NCI-H510A treated with DMSO at 0.1 percent for 48 hours (cell line): ENCODE measurements around the gene TUBG2.
A peak's percentile ranks its signal among the peaks of the same experiment; 100 is the strongest.
"Not testable (repeated sequence)": the region's sequence is repeated elsewhere in the genome, so short reads cannot be mapped to it uniquely, and the experiment has no call there.

Experiments
- DNase-seq: peaks from one replicate; lab custom pipeline; 2025; lab: John Stamatoyannopoulos, UW

TUBG2 gene

GRCh38 chr17:42655528-42655927 is 3.6 kb upstream of the TUBG2 start:
- no peak for DNase-seq

GRCh38 chr17:42657824-42658588 is 1.1 kb upstream of the TUBG2 start:
- DNase-seq: no peak

DNA sequence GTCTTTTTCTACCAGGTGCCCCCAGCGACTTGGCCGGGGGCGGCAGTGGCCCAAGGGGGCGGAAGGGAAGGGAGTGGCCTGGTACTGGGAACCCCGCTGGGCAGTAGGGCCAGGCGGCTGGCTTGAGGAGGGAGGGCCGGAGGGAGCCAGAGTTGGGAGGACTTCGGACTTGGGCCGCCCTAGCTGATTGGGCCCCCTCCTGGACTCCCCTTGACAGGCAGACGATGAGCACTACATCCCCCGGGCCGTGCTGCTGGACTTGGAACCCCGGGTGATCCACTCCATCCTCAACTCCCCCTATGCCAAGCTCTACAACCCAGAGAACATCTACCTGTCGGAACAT is 819 bp downstream of the TUBG2 start:
- DNase-seq: not testable (repeated sequence)

GRCh38 chr17:42660692-42661345 is 1.7 kb downstream of the TUBG2 start:
- DNase-seq: no peak

GRCh38 chr17:42665581-42666001 is 6.5 kb downstream of the TUBG2 start:
- no peak for DNase-seq

- not testable (repeated sequence) for DNase-seq
These were observed 7.0 kb downstream of the TUBG2 start for GRCh38 chr17:42666126-42666525.

DNA sequence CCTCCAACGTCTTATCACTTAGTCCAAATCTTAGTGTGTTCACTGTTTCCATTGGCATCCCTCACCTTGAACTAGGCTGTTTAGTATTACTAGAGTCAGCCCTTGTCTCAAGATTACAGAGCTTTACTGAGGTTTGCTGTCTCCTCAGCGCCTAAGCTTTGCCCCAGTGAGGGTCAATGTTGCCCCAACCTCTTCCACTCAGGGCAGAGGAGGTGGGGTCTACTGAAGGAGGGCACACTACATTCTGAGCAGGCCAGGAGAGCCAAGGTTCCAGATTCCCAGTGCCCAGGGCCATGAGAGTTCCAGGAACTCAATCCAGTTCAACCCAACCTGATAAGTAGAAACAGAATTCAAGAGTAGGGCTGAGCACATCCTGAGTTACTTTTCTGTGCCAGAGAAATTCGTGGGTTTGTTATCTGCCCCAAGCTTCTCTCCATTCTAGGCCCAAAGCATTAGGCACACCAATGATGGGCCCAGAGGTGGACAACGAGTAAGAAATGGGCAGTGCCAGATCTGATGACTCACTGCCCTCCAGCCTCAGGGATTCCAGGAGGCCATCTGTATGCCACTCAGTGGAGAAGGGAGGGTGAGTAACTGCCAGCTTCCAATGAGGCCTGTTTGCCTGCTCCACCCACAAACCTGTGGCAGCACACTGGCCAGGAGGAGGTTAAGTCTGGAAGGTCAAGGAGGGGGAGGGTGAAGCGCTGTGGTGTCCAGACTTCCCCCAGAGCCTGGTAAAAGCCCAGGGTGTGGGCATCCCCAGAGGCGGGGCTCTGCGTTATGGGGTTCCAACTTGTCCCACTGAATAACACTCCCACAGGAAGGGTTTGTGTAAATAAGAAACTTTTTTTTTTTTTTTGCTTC is 8.2 kb downstream of the TUBG2 start:
- no peak for DNase-seq

- DNase-seq: no peak
These were observed 10.6 kb downstream of the TUBG2 start for GRCh38 chr17:42669705-42669976.

- DNase-seq: no peak
These were observed 11.1 kb downstream of the TUBG2 start for GRCh38 chr17:42669977-42670788.

- no peak for DNase-seq
These were observed 11.9 kb downstream of the TUBG2 start for GRCh38 chr17:42670789-42671657.

DNA sequence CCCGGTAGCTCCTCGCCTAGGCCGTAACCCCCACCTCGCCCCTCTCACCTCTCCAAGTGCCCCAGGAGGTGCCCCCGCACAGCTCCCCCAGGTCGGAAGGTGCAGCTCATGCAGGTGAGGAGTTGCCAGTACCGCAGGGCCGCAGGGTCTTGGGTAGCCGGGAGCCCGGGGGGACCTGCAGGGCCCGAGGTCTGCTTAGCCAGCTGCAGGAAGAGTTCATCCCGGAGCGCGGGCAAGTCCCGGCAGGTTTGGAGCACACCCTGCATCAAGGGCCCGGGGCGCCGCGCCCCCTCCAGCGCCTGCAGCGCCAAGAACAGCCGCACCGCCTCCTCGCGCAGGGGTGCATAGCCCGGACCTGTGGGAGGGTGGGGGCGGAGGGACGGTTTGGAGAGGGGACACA is 13.0 kb downstream of the TUBG2 start:
- peak; percentile 70 for DNase-seq

GRCh38 chr17:42673266-42673884 is 14.3 kb downstream of the TUBG2 start:
- DNase-seq: no peak

DNA sequence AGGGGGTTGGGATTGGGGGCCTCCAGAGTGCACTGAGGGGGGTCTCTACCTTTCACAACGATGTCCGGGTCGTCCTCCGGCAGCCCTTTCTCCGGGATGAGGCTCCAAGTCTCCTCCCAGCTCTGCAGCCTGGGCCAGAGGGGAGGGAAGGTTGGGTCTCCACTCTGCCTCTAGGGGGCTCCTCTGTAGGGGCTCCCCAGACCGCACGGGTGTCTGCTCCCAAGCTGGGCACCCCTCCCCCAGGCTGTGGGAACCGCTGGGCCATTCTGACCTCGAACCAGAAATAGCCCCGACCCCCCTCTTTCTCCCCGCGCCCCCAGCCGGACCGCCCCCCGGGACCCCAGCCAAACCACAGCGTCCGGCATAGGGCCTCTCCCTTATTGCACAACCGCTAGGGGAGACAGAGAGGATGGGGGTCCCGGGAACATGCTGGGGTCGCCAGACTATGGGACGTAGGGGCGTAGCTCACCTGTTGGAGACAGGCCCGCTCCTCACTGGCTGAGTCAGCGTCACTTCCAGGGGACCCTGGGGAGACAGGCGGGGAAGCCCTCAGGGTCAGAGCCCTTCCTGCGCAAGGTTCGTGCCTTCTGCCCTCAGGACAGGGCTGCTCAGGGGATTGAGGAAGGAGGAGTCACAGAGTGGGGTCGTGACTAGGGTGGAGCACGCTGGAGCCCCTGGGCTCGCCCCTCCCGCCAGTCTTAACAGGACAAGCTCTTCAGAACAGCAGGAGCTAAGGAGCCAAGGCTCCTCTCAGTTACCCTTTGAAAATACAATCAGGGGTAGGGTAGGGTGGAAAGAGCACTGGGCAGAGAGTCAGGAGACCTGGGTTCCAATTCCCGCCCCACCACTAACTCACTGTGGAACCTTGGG is 15.0 kb downstream of the TUBG2 start:
- DNase-seq: no peak

DNA sequence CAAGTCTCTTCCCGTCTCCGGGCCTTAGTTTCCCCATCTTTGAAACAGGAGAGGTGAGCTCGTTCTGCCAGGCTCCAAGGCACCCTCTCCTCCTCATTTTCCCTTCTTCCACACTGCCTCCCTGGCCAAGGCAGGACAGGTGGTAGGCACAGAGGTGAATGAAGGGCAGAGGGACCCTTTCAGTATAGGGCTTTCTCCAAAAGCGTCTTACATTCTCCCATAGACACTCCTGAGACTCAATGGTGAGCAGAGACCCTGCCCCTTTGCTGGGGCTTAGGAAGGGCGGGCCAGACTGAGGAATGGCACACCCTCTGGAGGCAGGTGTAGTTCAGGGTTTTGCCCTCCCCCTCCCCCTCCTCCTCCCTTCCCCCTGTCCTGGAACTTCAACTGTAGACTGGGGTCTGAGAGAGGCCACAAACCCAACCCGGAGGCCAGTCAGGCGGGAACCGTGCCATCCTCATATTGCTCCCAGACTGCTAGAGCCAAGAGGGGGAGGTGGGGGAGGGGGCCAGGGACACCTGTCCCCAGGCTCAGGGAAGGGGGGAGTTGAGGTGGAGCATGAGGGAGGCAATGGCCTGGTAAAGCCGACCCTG is 15.8 kb downstream of the TUBG2 start:
- DNase-seq: peak; percentile 80

DNA sequence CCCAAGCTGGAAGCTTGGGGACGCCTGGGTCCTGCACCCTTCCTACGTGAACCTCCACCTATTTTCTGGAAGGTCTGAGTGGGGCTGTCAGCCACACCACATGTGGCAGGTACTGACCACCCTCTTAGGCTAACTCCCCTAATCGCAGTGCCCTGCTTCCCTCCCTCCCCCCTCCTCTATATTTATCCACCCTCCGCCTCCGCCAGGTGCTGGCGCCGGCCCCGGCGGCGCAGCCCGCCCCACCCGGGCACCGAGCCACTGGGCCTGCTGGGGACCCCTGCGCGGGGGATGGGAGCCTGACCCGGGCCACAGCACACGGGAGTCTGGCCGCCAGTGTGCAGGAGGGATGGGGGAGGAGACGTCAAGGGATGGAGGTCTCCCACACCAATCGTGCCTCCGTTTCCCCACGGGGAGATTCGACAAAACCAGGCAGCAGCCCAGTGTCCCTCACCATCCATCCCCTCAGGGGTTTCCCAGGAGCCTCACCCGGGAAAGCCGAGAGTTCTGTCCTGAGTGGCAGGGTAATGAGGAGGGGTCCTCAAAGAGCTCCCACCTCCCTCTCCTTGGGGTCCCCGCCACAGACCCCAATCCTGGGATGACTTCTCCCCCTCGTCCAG is 16.4 kb downstream of the TUBG2 start:
- peak; percentile 80 for DNase-seq

GRCh38 chr17:42675965-42676423 is 16.9 kb downstream of the TUBG2 start:
- peak; percentile 26 for DNase-seq

GRCh38 chr17:42676424-42677011 is 17.4 kb downstream of the TUBG2 start, which contains the start of gene PLEKHH3:
TSS of gene PLEKHH3 (minus strand) at chr17:42676994. CDS start at chr17:42676563, 431 bp downstream.
- no peak for DNase-seq
